ENCODE measurements around the gene NCKAP5.

NCKAP5 gene

GRCh38 chr2:133346654-133347053 lies 221.6 kb downstream of the NCKAP5 start:
- no peak for DNase-seq
- Histone ChIP-seq H3K9me3 (ENCODE audit: severe bottlenecking) (no peaks in the 10 kb centered on the region), H3K27ac (peak overlapping the region; percentile 2; the same call in 1 of the 2 replicates), H3K36me3 (no peaks in the 10 kb centered on the region), H3K4me3 (ENCODE audit: low read depth, low read length) (no peak overlapping the region), H3K27me3 (ENCODE audit: insufficient read depth, low read depth, severe bottlenecking) (no peaks in the 10 kb centered on the region)
- no peak for TF ChIP-seq CTCF (IDR thresholded peaks at IDR 0.05; ENCODE audit: low read depth, low read length)

GRCh38 chr2:133345638-133346037 lies 222.6 kb downstream of the NCKAP5 start:
- Histone ChIP-seq H3K4me3 (ENCODE audit: low read depth, low read length) (no peak overlapping the region), H3K9me3 (ENCODE audit: severe bottlenecking) (no peaks in the 10 kb centered on the region), H3K27me3 (ENCODE audit: insufficient read depth, low read depth, severe bottlenecking) (no peaks in the 10 kb centered on the region), H3K36me3 (no peaks in the 10 kb centered on the region), H3K27ac (no peak overlapping the region)
- no peak for DNase-seq
- TF ChIP-seq CTCF (IDR thresholded peaks at IDR 0.05; ENCODE audit: low read depth, low read length) = no peak

GRCh38 chr2:133344849-133345248 lies 223.4 kb downstream of the NCKAP5 start:
- Histone ChIP-seq H3K9me3 (ENCODE audit: severe bottlenecking) (no peaks in the 10 kb centered on the region), H3K27me3 (ENCODE audit: insufficient read depth, low read depth, severe bottlenecking) (no peaks in the 10 kb centered on the region), H3K27ac (no peak overlapping the region), H3K4me3 (ENCODE audit: low read depth, low read length) (no peak overlapping the region), H3K36me3 (no peaks in the 10 kb centered on the region)
- TF ChIP-seq CTCF (IDR thresholded peaks at IDR 0.05; ENCODE audit: low read depth, low read length) = no peak
- no peak for DNase-seq

- no peak overlapping the region for H3K27ac ChIP-seq
- TF ChIP-seq CTCF (IDR thresholded peaks at IDR 0.05; ENCODE audit: low read depth, low read length) = no peak
- no peaks in the 10 kb centered on the region for H3K27me3 ChIP-seq (ENCODE audit: insufficient read depth, low read depth, severe bottlenecking)
- no peaks in the 10 kb centered on the region for H3K36me3 ChIP-seq
- no peak overlapping the region for H3K4me3 ChIP-seq (ENCODE audit: low read depth, low read length)
- no peaks in the 10 kb centered on the region for H3K9me3 ChIP-seq (ENCODE audit: severe bottlenecking)
- no peak for DNase-seq
Measured at GRCh38 chr2:133343018-133343352, 225.3 kb downstream of the NCKAP5 start.

- no peaks in the 10 kb centered on the region for H3K27me3 ChIP-seq (ENCODE audit: insufficient read depth, low read depth, severe bottlenecking)
- no peak overlapping the region for H3K4me3 ChIP-seq (ENCODE audit: low read depth, low read length)
- H3K9me3 ChIP-seq (ENCODE audit: severe bottlenecking) = no peaks in the 10 kb centered on the region
- no peaks in the 10 kb centered on the region for H3K36me3 ChIP-seq
- H3K27ac ChIP-seq = no peak overlapping the region
- TF ChIP-seq CTCF (IDR thresholded peaks at IDR 0.05; ENCODE audit: low read depth, low read length) = no peak
- DNase-seq = peak; percentile 20
Measured at GRCh38 chr2:133342286-133343017, 225.8 kb downstream of the NCKAP5 start.

GRCh38 chr2:133341575-133341974 lies 226.7 kb downstream of the NCKAP5 start:
- H3K4me3 ChIP-seq (ENCODE audit: low read depth, low read length) = no peak overlapping the region

More at GRCh38 chr2:133341575-133341974, 226.7 kb downstream of the NCKAP5 start:
- H3K27ac ChIP-seq = no peak overlapping the region
- no peak for DNase-seq
- TF ChIP-seq CTCF (IDR thresholded peaks at IDR 0.05; ENCODE audit: low read depth, low read length) = no peak
- H3K36me3 ChIP-seq = no peaks in the 10 kb centered on the region
- H3K27me3 ChIP-seq (ENCODE audit: insufficient read depth, low read depth, severe bottlenecking) = no peaks in the 10 kb centered on the region
- no peaks in the 10 kb centered on the region for H3K9me3 ChIP-seq (ENCODE audit: severe bottlenecking)

Data from WERI-Rb-1 (cell line).